Measurements from ENCODE around the gene FBXO42.

Gene FBXO42

GRCh38 chr1:16213013-16213412 lies 139.3 kb downstream of the FBXO42 start:
- Histone ChIP-seq H3K36me3 (no peaks in the 10 kb centered on the region), H3K9me3 (ENCODE audit: severe bottlenecking) (no peaks in the 10 kb centered on the region), H3K27ac (no peak overlapping the region), H3K4me3 (ENCODE audit: low read depth, low read length) (no peak overlapping the region), H3K27me3 (ENCODE audit: insufficient read depth, low read depth, severe bottlenecking) (no peaks in the 10 kb centered on the region)
- DNase-seq, result no peak
- no peak for TF ChIP-seq CTCF (IDR thresholded peaks at IDR 0.05; ENCODE audit: low read depth, low read length)

- no peaks in the 10 kb centered on the region for H3K36me3 ChIP-seq
- H3K4me3 ChIP-seq (ENCODE audit: low read depth, low read length), result no peak within 1 kb of the TSS
- H3K27ac ChIP-seq, result no peak within 1 kb of the TSS
- no peaks in the 10 kb centered on the region for H3K27me3 ChIP-seq (ENCODE audit: insufficient read depth, low read depth, severe bottlenecking)
- TF ChIP-seq CTCF (IDR thresholded peaks at IDR 0.05; ENCODE audit: low read depth, low read length), result no peak
- no peak for DNase-seq
- H3K9me3 ChIP-seq (ENCODE audit: severe bottlenecking), result no peaks in the 10 kb centered on the region
These were observed 139.9 kb downstream of the FBXO42 start, which contains the start of gene ARHGEF19 for GRCh38 chr1:16212251-16212961. TSS of gene ARHGEF19 (minus strand) at chr1:16212652. CDS start at chr1:16209054, 3,598 bp downstream.

- Histone ChIP-seq H3K27ac (no peak overlapping the region), H3K4me3 (ENCODE audit: low read depth, low read length) (no peak overlapping the region), H3K36me3 (no peaks in the 10 kb centered on the region), H3K9me3 (ENCODE audit: severe bottlenecking) (no peaks in the 10 kb centered on the region), H3K27me3 (ENCODE audit: insufficient read depth, low read depth, severe bottlenecking) (no peaks in the 10 kb centered on the region)
- DNase-seq, result no peak
- TF ChIP-seq CTCF (IDR thresholded peaks at IDR 0.05; ENCODE audit: low read depth, low read length), result no peak
These were observed 140.5 kb downstream of the FBXO42 start for GRCh38 chr1:16211824-16212223.

- no peak overlapping the region for H3K4me3 ChIP-seq (ENCODE audit: low read depth, low read length)
- TF ChIP-seq CTCF (IDR thresholded peaks at IDR 0.05; ENCODE audit: low read depth, low read length), result no peak
- no peak overlapping the region for H3K27ac ChIP-seq
- DNase-seq, result no peak
- H3K27me3 ChIP-seq (ENCODE audit: insufficient read depth, low read depth, severe bottlenecking), result no peaks in the 10 kb centered on the region
- H3K9me3 ChIP-seq (ENCODE audit: severe bottlenecking), result no peaks in the 10 kb centered on the region
- H3K36me3 ChIP-seq, result no peaks in the 10 kb centered on the region
These were observed 141.7 kb downstream of the FBXO42 start for GRCh38 chr1:16210581-16210980.

GRCh38 chr1:16209847-16210407 lies 142.4 kb downstream of the FBXO42 start:
- no peaks in the 10 kb centered on the region for H3K9me3 ChIP-seq (ENCODE audit: severe bottlenecking)
- no peaks in the 10 kb centered on the region for H3K36me3 ChIP-seq
- no peak for TF ChIP-seq CTCF (IDR thresholded peaks at IDR 0.05; ENCODE audit: low read depth, low read length)
- no peaks in the 10 kb centered on the region for H3K27me3 ChIP-seq (ENCODE audit: insufficient read depth, low read depth, severe bottlenecking)
- DNase-seq, result no peak
- no peak overlapping the region for H3K27ac ChIP-seq
- H3K4me3 ChIP-seq (ENCODE audit: low read depth, low read length), result no peak overlapping the region

All from WERI-Rb-1 (cell line).